Ectodermal cell (in vitro differentiated cells): ENCODE measurements around the gene CUX1.
"Not testable (repeated sequence)": the region's sequence is repeated elsewhere in the genome, so short reads cannot be mapped to it uniquely, and the experiment has no call there.

Experiments used
- H3K27ac ChIP-seq: 2 replicates; pipeline ENCODE4 v1.7.0; 2013; ENCODE audit warnings: mild to moderate bottlenecking, low read depth, low read length; ENCODE audit not compliant: insufficient read depth, poor library complexity, severe bottlenecking
- H3K27me3 ChIP-seq: 2 replicates; pipeline ENCODE4 v1.7.0; 2013; ENCODE audit warnings: mild to moderate bottlenecking, low read length; ENCODE audit not compliant: insufficient read depth, control insufficient read depth, poor library complexity, severe bottlenecking
- H3K36me3 ChIP-seq: one replicate; pipeline ENCODE4 v1.7.0; 2013; ENCODE audit warnings: low read length; ENCODE audit not compliant: control insufficient read depth, insufficient read depth
- H3K4me1 ChIP-seq: one replicate; pipeline ENCODE4 v1.7.0; 2013; ENCODE audit warnings: low read length; ENCODE audit not compliant: control insufficient read depth, insufficient read depth
- H3K4me3 ChIP-seq: 2 replicates; pipeline ENCODE4 v1.7.0; 2013; ENCODE audit warnings: low read depth, low read length, control low read depth; ENCODE audit not compliant: insufficient read depth
- H3K9me3 ChIP-seq: 2 replicates; pipeline ENCODE4 v1.7.0; 2013; ENCODE audit warnings: mild to moderate bottlenecking, low read length, moderate library complexity; ENCODE audit not compliant: control insufficient read depth
- WGBS, 2 experiments: methylation state at CpG; one replicate each; pipeline ENCODE4 v1.1.7; 2013; ENCODE audit warnings: missing lambda C conversion rate in 2 of 2; 5-methylcytosine and 5-hydroxymethylcytosine counted together

CUX1 gene

GRCh38 chr7:101781439-101781838 lies 36.0 kb upstream of the CUX1 start:
- no peaks in the 10 kb centered on the region for H3K4me1 ChIP-seq
- 93 to 96% methylated on average over 8 of the region's 8 CpGs for WGBS, 2 experiments
- H3K9me3 ChIP-seq = no peaks in the 10 kb centered on the region
- no peaks in the 10 kb centered on the region for H3K36me3 ChIP-seq
- H3K27ac ChIP-seq = no peak overlapping the region
- no peaks in the 10 kb centered on the region for H3K27me3 ChIP-seq
- no peak overlapping the region for H3K4me3 ChIP-seq

DNA sequence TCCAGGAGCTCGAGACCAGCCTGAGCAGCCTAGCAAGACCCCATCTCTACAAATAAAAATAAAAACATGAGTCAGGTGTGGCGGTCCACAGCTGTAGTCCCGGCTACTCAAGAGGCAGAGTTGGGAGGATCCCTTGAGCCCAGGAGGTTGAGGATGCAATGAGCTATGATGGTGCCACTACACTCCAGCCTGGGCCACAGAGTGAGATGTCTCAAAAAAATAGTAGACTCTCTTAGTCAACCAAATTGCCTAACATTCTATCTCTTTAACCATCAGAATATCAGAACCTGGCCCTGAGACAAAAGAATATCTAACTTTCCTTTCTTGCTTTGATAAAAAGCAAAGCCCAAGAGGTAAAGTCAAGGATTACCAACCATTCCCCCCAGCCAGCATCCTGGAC lies 35.0 kb upstream of the CUX1 start:
- H3K27me3 ChIP-seq = no peaks in the 10 kb centered on the region
- no peaks in the 10 kb centered on the region for H3K36me3 ChIP-seq
- no peaks in the 10 kb centered on the region for H3K9me3 ChIP-seq
- WGBS, 2 experiments = 93 to 95% methylated on average over 3 of the region's 3 CpGs
- H3K27ac ChIP-seq = no peak overlapping the region
- no peak overlapping the region for H3K4me3 ChIP-seq
- H3K4me1 ChIP-seq = no peaks in the 10 kb centered on the region

GRCh38 chr7:101782896-101783295 lies 34.5 kb upstream of the CUX1 start:
- Histone ChIP-seq H3K27me3 (no peaks in the 10 kb centered on the region), H3K4me1 (no peaks in the 10 kb centered on the region), H3K4me3 (no peak overlapping the region), H3K9me3 (no peaks in the 10 kb centered on the region), H3K36me3 (no peaks in the 10 kb centered on the region), H3K27ac (no peak overlapping the region)
- WGBS, 2 experiments = 87 to 93% methylated on average over 3 of the region's 3 CpGs

DNA sequence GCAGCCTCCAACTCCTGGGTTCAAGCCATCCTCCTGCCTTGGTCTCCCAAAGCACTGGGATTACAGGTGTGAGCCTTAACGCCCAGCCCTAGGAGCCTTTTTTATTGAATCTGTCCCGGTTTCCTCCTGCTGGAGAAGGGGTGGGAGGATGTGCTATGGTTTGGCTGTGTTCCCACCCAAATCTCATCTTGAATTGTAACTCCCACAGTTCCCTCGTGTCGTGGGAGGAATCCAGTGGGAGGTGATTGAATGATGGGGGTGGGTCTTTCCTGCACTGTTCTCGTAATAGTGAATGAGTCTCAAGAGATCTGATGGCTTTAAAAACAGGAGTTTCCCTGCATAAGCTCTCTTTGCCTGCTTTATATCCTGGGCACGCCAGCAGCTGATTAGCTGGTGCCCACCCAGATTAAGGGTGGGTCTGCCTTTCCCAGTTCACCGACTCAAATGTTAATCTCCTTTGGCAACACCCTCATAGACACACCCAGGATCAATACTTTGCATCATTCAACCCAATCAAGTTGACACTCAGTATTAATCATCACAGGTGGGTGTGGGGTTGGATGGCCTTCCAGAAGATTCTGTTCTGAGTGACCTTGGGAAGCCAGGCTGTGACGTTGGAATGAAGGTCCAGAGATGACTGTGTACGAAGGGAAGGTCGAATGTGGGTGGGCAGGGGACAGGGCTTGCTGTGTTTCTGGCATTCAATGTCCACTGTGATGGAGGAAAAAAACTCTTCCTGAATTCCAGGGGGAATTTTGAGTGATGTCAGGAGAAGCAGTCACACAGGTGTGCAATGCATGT lies 33.8 kb upstream of the CUX1 start:
- H3K27me3 ChIP-seq = no peaks in the 10 kb centered on the region
- H3K27ac ChIP-seq = no peak overlapping the region
- no peaks in the 10 kb centered on the region for H3K36me3 ChIP-seq
- WGBS, 2 experiments = 88 to 90% methylated on average over 10 of the region's 10 CpGs
- H3K9me3 ChIP-seq = no peaks in the 10 kb centered on the region
- no peak overlapping the region for H3K4me3 ChIP-seq
- no peaks in the 10 kb centered on the region for H3K4me1 ChIP-seq

- Histone ChIP-seq H3K9me3 (no peaks in the 10 kb centered on the region), H3K27me3 (no peaks in the 10 kb centered on the region), H3K4me1 (no peaks in the 10 kb centered on the region), H3K27ac (no peak overlapping the region), H3K4me3 (no peak overlapping the region), H3K36me3 (no peaks in the 10 kb centered on the region)
- 86 to 88% methylated on average over 21 of the region's 21 CpGs for WGBS, 2 experiments
These were observed 32.9 kb upstream of the CUX1 start for GRCh38 chr7:101784292-101785127.

DNA sequence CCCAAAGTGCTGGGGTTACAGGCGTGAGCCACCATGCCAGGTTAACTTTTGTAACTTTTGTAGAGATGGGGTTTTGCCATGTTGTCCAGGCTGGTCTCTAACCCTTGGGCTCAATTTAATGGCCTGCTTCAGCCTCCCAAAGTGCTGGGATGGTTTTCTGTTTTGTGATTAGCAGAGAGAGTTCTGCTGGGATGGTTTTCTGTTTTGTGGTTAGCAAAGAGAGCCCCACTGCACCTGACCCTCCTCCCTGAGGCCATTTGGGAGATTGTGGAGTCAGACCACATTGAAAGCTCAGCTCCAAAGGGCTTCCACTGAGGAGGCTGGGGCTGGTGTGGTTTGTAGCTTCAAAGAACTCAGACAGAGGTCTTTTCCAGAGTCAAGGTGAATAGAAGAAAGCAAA lies 29.6 kb upstream of the CUX1 start:
- Histone ChIP-seq H3K4me3 (no peak overlapping the region), H3K27me3 (no peaks in the 10 kb centered on the region), H3K36me3 (no peaks in the 10 kb centered on the region), H3K27ac (no peak overlapping the region), H3K9me3 (no peaks in the 10 kb centered on the region), H3K4me1 (no peaks in the 10 kb centered on the region)
- 83 to 94% methylated on average over 1 of the region's 1 CpG for WGBS, 2 experiments

- Histone ChIP-seq H3K4me1 (no peaks in the 10 kb centered on the region), H3K4me3 (no peak overlapping the region), H3K9me3 (no peaks in the 10 kb centered on the region), H3K36me3 (no peaks in the 10 kb centered on the region), H3K27me3 (no peaks in the 10 kb centered on the region), H3K27ac (no peak overlapping the region)
- WGBS, 2 experiments = 83 to 100% methylated on average over 1 of the region's 1 CpG
These were observed 28.9 kb upstream of the CUX1 start for GRCh38 chr7:101788517-101788916.

DNA sequence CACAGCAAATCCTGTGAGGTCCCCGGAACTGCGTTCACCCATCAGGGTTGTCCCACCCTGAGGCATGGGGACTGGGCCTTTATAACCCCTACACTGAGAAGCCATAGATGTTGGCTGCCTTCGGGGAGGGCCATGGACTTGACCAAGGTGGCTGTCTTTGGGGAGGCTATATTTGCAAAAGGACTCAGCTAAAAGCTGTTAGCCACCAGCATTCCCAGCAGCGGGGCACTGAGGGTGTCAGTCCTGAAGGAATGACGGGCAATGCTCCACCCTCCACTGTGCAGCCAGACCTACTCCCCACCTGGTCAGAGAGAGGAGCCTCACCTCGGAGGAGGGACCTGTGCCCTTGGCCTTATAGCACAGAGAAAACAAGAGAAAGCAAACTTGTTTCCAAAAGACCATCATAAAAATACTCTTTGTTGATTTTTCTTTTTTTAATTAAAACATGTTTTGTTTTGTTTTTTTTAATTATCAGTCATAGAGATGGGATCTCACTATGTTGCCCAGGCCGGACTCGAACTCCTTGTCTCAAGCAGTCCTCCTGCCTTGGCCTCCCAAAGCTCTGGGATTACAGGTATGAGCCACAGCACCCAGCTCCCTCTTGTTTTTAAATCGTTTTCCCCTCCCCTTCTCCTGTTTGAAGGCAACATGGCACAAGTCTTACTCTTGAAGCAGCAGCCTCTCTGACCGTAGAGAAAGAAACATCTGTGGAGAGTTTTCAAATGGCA lies 26.7 kb upstream of the CUX1 start:
- Histone ChIP-seq H3K9me3 (no peaks in the 10 kb centered on the region), H3K4me3 (no peak overlapping the region), H3K27me3 (no peaks in the 10 kb centered on the region), H3K36me3 (no peaks in the 10 kb centered on the region), H3K27ac (no peak overlapping the region), H3K4me1 (no peaks in the 10 kb centered on the region)
- 91 to 93% methylated on average over 10 of the region's 10 CpGs for WGBS, 2 experiments

- H3K36me3 ChIP-seq = no peaks in the 10 kb centered on the region
- H3K4me1 ChIP-seq = no peaks in the 10 kb centered on the region
- H3K27ac ChIP-seq = no peak overlapping the region
- H3K4me3 ChIP-seq = no peak overlapping the region
- H3K27me3 ChIP-seq = no peaks in the 10 kb centered on the region
- WGBS, 2 experiments = 90 to 94% methylated on average over 7 of the region's 9 CpGs
- no peaks in the 10 kb centered on the region for H3K9me3 ChIP-seq
These were observed 25.3 kb upstream of the CUX1 start for GRCh38 chr7:101792051-101792681.

DNA sequence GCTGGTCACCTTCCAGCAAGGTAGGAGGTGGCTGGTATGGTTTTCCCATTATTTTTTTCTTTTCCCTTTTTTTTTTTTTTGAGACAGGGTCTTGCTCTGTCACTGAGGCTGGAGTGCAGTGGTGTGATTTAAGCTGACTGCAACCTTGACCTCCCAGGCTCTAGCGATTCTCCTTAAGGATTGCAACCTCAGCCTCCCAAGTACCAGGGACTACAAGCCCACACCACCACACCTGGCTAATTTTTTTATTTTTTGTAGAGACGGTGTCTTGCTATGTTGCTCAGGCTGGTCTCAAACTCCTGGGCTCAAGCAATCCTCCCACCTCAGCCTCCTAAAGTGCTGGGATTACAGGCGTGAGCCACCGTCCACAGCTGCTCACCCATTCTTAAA lies 24.7 kb upstream of the CUX1 start:
- not testable (repeated sequence) for H3K27ac ChIP-seq, H3K4me1 ChIP-seq

More for the DNA sequence above, 24.7 kb upstream of the CUX1 start:
- WGBS, 2 experiments = 89 to 93% methylated on average over 4 of the region's 4 CpGs
- H3K36me3 ChIP-seq, H3K4me3 ChIP-seq, H3K9me3 ChIP-seq, H3K27me3 ChIP-seq: not testable (repeated sequence)
